Neural progenitor cell (in vitro differentiated cells): ENCODE data around the gene TRIP12. TPM values are rescaled to one million over a fixed set of nuclear protein-coding genes. Genes with fewer than 3 reads are reported as not detected.

Source experiments
- DNase-seq: peaks from one replicate; pipeline ENCODE4 v3.0.0-alpha.2; 2016; ENCODE audit warnings: low spot score
- H2AFZ ChIP-seq: fragments of 200-600 bp; sonication (generic); replicated peaks from 2 replicates; pipeline ENCODE4 v1.6.1; 2016; ENCODE audit warnings: antibody characterized with exemption
- H3F3A ChIP-seq: fragments of 200-600 bp; sonication (generic); 2 replicates; pipeline ENCODE4 v1.6.1; 2016; ENCODE audit warnings: antibody characterized with exemption, low read depth
- H3K27ac ChIP-seq: fragments of 200-600 bp; sonication (generic); 2 replicates; pipeline ENCODE4 v1.5.1; 2016; ENCODE audit warnings: mild to moderate bottlenecking
- H3K27me3 ChIP-seq: fragments of 200-600 bp; sonication (generic); 2 replicates; pipeline ENCODE4 v1.6.1; 2016; ENCODE audit warnings: mild to moderate bottlenecking, moderate library complexity
- H3K36me3 ChIP-seq: fragments of 200-600 bp; sonication (generic); 2 replicates; pipeline ENCODE4 v1.5.1; 2016
- H3K4me1 ChIP-seq: fragments of 200-600 bp; sonication (generic); 2 replicates; pipeline ENCODE4 v1.6.1; 2016; ENCODE audit warnings: mixed run types
- H3K4me2 ChIP-seq: fragments of 200-600 bp; sonication (generic); 2 replicates; pipeline ENCODE4 v1.6.1; 2016
- H3K4me3 ChIP-seq: fragments of 200-600 bp; sonication (generic); 2 replicates; pipeline ENCODE4 v1.5.1; 2016
- H3K79me2 ChIP-seq: fragments of 200-600 bp; sonication (generic); 2 replicates; pipeline ENCODE4 v1.6.1; 2016; ENCODE audit warnings: low read depth
- H3K9ac ChIP-seq: fragments of 200-600 bp; sonication (generic); 2 replicates; pipeline ENCODE4 v1.6.1; 2016
- H3K9me3 ChIP-seq: fragments of 200-600 bp; sonication (generic); 2 replicates; pipeline ENCODE4 v1.5.1; 2016; ENCODE audit warnings: low read depth
- H4K20me1 ChIP-seq: fragments of 200-600 bp; sonication (generic); 2 replicates; pipeline ENCODE4 v1.6.1; 2016; ENCODE audit warnings: low read depth
- H3K27ac Mint-ChIP-seq: 3 replicates; pipeline ENCODE4 v1.8.0; 2021; ENCODE audit warnings: mixed read lengths
- H3K27me3 Mint-ChIP-seq: 2 replicates; pipeline ENCODE4 v1.8.0; 2022; ENCODE audit warnings: low read depth, mild to moderate bottlenecking, inconsistent platforms, moderate library complexity, mixed read lengths; ENCODE audit not compliant: insufficient read depth
- H3K36me3 Mint-ChIP-seq: 3 replicates; pipeline ENCODE4 v1.8.0; 2021; ENCODE audit warnings: mixed read lengths
- H3K4me1 Mint-ChIP-seq: 3 replicates; pipeline ENCODE4 v1.8.0; 2021; ENCODE audit warnings: mixed read lengths
- H3K4me3 Mint-ChIP-seq: 3 replicates; pipeline ENCODE4 v1.8.0; 2021; ENCODE audit warnings: mild to moderate bottlenecking, moderate library complexity, mixed read lengths
- H3K9me3 Mint-ChIP-seq: 3 replicates; pipeline ENCODE4 v1.8.0; 2020; ENCODE audit warnings: mixed read lengths
- EZH2 ChIP-seq: fragments of 200-600 bp; sonication (generic); IDR thresholded peaks from 2 replicates; pipeline ENCODE4 v1.6.1; 2017; ENCODE audit warnings: antibody characterized with exemption, mild to moderate bottlenecking, moderate library complexity
- EZH2phosphoT487 ChIP-seq: fragments of 200-600 bp; sonication (generic); IDR thresholded peaks from 2 replicates; pipeline ENCODE4 v1.6.1; 2017; ENCODE audit warnings: antibody characterized with exemption
- small RNA-seq: library from RNA; depleted of rRNA; stranded (forward); fragments of <200 nt; gene quantifications from one replicate; pipeline ENCODE3, GENCODE V24; 2015
- total RNA-seq: library from RNA; depleted of rRNA; stranded (reverse); fragments of >200 nt; gene quantifications from 2 replicates; pipeline ENCODE4 v1.2.3, GENCODE V29; 2015; ENCODE audit warnings: low replicate concordance
- TF ChIP-seq, protein P1 (sequence below): fragments of 200-600 bp; sonication (generic); IDR thresholded peaks from 2 replicates; pipeline ENCODE4 v1.5.1; 2017; ENCODE audit warnings: antibody characterized with exemption, mild to moderate bottlenecking

TRIP12 gene
- total RNA-seq, 1 donor from 2014 or later = 157 TPM

DNA sequence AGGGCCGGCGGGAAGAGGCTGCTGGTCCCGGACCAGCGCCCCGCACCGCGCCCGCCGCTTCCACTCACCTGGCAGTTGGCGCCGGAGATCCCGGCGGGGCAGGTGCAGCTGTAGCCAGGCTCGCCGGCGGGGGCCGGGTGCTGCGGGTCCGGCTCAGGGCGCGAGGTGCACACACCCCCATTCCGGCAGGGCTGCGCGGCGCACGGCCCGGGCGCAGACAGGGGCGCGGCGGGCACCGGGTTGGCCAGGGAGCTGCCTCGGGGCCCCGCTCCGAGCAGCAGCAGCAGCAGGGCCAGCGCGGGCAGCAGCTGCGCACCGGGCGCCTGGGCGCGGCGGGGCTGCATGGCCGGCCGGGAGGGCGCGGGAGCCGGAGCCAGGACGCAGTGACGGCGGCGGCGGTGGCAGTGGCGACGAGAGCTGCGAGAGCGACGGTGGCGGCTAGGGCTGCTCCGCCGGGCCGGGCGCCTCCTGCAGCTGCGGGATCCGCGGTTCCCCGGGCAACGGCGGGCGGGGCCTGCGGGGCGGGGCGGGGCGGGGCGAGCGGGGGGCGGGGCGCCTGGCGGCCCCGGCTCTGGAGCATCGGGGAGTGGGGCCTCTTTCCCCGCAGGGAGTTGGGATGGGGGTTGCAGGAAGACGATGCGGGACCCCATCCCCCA lies 207.6 kb downstream of the TRIP12 start, which contains the start of gene DNER:
Gene DNER, minus strand, starts transcription at position 476 of the 656 bp plus-strand sequence. Its CDS starts 132 bp downstream, at position 344.
- H3K27ac ChIP-seq = no peak within 1 kb of the TSS
- peaks cover 52% of the 10 kb centered on the region for H3K27me3 Mint-ChIP-seq
- no peaks in the 10 kb centered on the region for H3K36me3 ChIP-seq
- no peaks in the 10 kb centered on the region for H3K9me3 ChIP-seq
- no peaks in the 10 kb centered on the region for H3K79me2 ChIP-seq
- peaks cover 15% of the 10 kb centered on the region for H3F3A ChIP-seq
- no peak for TF ChIP-seq EZH2phosphoT487
- peak; percentile 2 for TF ChIP-seq EZH2
- TF ChIP-seq, protein P1, sequence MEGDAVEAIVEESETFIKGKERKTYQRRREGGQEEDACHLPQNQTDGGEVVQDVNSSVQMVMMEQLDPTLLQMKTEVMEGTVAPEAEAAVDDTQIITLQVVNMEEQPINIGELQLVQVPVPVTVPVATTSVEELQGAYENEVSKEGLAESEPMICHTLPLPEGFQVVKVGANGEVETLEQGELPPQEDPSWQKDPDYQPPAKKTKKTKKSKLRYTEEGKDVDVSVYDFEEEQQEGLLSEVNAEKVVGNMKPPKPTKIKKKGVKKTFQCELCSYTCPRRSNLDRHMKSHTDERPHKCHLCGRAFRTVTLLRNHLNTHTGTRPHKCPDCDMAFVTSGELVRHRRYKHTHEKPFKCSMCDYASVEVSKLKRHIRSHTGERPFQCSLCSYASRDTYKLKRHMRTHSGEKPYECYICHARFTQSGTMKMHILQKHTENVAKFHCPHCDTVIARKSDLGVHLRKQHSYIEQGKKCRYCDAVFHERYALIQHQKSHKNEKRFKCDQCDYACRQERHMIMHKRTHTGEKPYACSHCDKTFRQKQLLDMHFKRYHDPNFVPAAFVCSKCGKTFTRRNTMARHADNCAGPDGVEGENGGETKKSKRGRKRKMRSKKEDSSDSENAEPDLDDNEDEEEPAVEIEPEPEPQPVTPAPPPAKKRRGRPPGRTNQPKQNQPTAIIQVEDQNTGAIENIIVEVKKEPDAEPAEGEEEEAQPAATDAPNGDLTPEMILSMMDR = no peak
- H3K9me3 Mint-ChIP-seq = peaks cover 5% of the 10 kb centered on the region
- peaks cover 98% of the 10 kb centered on the region for H3K27me3 ChIP-seq
- H3K36me3 Mint-ChIP-seq = no peaks in the 10 kb centered on the region
- no peak within 1 kb of the TSS for H3K27ac Mint-ChIP-seq
- peak within 1 kb of the TSS; percentile 92 for H3K4me3 Mint-ChIP-seq
- DNase-seq = peak; percentile 87
- H3K4me2 ChIP-seq = peak within 1 kb of the TSS; percentile 88
- H3K9ac ChIP-seq = no peak within 1 kb of the TSS
- H4K20me1 ChIP-seq = peaks cover 39% of the 10 kb centered on the region
- H2AFZ ChIP-seq = peak within 1 kb of the TSS; percentile 64
- peaks cover 19% of the 10 kb centered on the region for H3K4me1 Mint-ChIP-seq
- peak within 1 kb of the TSS; percentile 80 for H3K4me3 ChIP-seq
- H3K4me1 ChIP-seq = peaks cover 4% of the 10 kb centered on the region

Small RNA genes within 50 kb of the gene (small RNA-seq; reads per million reads assigned to genes)
- gene RNU6-613P (not detected), gene RNU6-964P (not detected)

Other genes starting within 250 kb of the TRIP12 start
- 0.97 and 1.4 TPM in 2 replicates for gene DNER, start 207.5 kb downstream of the TRIP12 start, total RNA-seq
- 9.5 and 13.1 TPM in 2 replicates for gene FBXO36, start 494 bp upstream of the TRIP12 start, total RNA-seq
- 10.8 and 12.4 TPM in 2 replicates for gene SLC16A14, start 146.9 kb upstream of the TRIP12 start, total RNA-seq